GM18870 (cell line): ENCODE data around the gene GPT2.

Experiments used
- ATAC-seq: cut with Tn5 transposase; IDR thresholded peaks from one replicate; pipeline ENCODE4 v1.9.1; 2021; ENCODE audit warnings: moderate library complexity; ENCODE audit not compliant: unreplicated experiment

GPT2 gene

GRCh38 chr16:46895399-46896313, 11.5 kb downstream of the GPT2 start:
- no peak for ATAC-seq

- no peak for ATAC-seq
These were observed 12.3 kb downstream of the GPT2 start for GRCh38 chr16:46896314-46896968.

GRCh38 chr16:46897471-46897870, 13.3 kb downstream of the GPT2 start:
- no peak for ATAC-seq

- ATAC-seq = no peak
These were observed 13.8 kb downstream of the GPT2 start for GRCh38 chr16:46898006-46898405.

GRCh38 chr16:46899443-46900143, 15.4 kb downstream of the GPT2 start:
- no peak for ATAC-seq

GRCh38 chr16:46900455-46901235, 16.5 kb downstream of the GPT2 start:
- ATAC-seq = no peak

GRCh38 chr16:46901709-46902108, 17.5 kb downstream of the GPT2 start:
- no peak for ATAC-seq

- ATAC-seq = no peak
These were observed 19.2 kb downstream of the GPT2 start for GRCh38 chr16:46903255-46903905.

GRCh38 chr16:46904471-46904870, 20.3 kb downstream of the GPT2 start:
- no peak for ATAC-seq

- no peak for ATAC-seq
These were observed 22.3 kb downstream of the GPT2 start for GRCh38 chr16:46906360-46907060.

- no peak for ATAC-seq
These were observed 23.1 kb downstream of the GPT2 start for GRCh38 chr16:46907061-46907774.

GRCh38 chr16:46908540-46909372, 24.6 kb downstream of the GPT2 start:
- ATAC-seq = no peak

- peak; percentile 85 for ATAC-seq
These were observed 26.9 kb downstream of the GPT2 start for GRCh38 chr16:46911038-46911437.

- ATAC-seq = no peak
These were observed 27.5 kb downstream of the GPT2 start for GRCh38 chr16:46911650-46912049.

GRCh38 chr16:46914556-46915201, 30.5 kb downstream of the GPT2 start:
- ATAC-seq = no peak

- no peak for ATAC-seq
These were observed 31.4 kb downstream of the GPT2 start for GRCh38 chr16:46915483-46916025.

GRCh38 chr16:46916980-46917379, 32.8 kb downstream of the GPT2 start:
- ATAC-seq = no peak
